ENCODE measurements around the gene SNX13. TPM values are rescaled to one million over a fixed set of nuclear protein-coding genes. Genes with fewer than 3 reads are reported as not detected.

Gene SNX13
- polyA plus RNA-seq, 1 of the 3 experiments (the other 2 are of a cell fraction) = 13.0 TPM

GRCh38 chr7:17844022-17844421 lies 96.3 kb downstream of the SNX13 start:
- Histone ChIP-seq H3K9me2 (no peaks in the 10 kb centered on the region), H3K27me3 (ENCODE audit: insufficient read depth) (no peaks in the 10 kb centered on the region), H3K4me2 (no peak overlapping the region), H3K9me3 (peaks cover 14% of the 10 kb centered on the region; the same call in 1 of the 2 replicates), H3K4me3 (ENCODE audit: low read depth in 2 of 2, low read length in 1 of 2) (no peak overlapping the region), H3K4me1 (ENCODE audit: control insufficient read depth in 1 of 2, insufficient read depth in 2 of 2, low read depth in 1 of 2, low read length in 1 of 2) (no peaks in the 10 kb centered on the region), H3K27ac (ENCODE audit: low read depth in 2 of 2, low read length in 1 of 2) (no peak overlapping the region), H3F3A (replicated peaks; ENCODE audit: insufficient read depth) (peaks cover 10% of the 10 kb centered on the region), H3K9ac (no peak overlapping the region), H3K36me3 (replicated peaks in 1 of 2; ENCODE audit: control insufficient read depth in 1 of 2, insufficient read depth in 2 of 2, low read length in 1 of 2) (peaks cover 27 to 52% of the 10 kb centered on the region in 2 experiments), H4K20me1 (ENCODE audit: insufficient read depth) (no peaks in the 10 kb centered on the region), H3K79me2 (ENCODE audit: insufficient read depth) (no peaks in the 10 kb centered on the region), H2AFZ (ENCODE audit: low read depth) (no peak overlapping the region)
- no peak for DNase-seq
- ChIA-PET CTCF (interaction anchor here (1.5 kb wide), 1 partner anchor 17 kb away, joined by 3 read pairs; no protein-coding TSS in a partner anchor), POLR2A (no interaction called here)
- 82% methylated on average over 4 of the region's 4 CpGs for WGBS (ENCODE audit: low lambda C conversion rate)
- TF ChIP-seq MEF2A (IDR thresholded peaks at IDR 0.05; ENCODE audit: borderline replicate concordance, low read depth) (no peak), MXI1 (IDR thresholded peaks at IDR 0.05; ENCODE audit: low read depth, low read length) (no peak), TEAD4 (IDR thresholded peaks at IDR 0.05; ENCODE audit: borderline replicate concordance, insufficient read depth) (no peak), EZH2phosphoT487 (IDR thresholded peaks at IDR 0.05; ENCODE audit: borderline replicate concordance, low read depth) (no peak), JUND (IDR thresholded peaks at IDR 0.05) (no peak), EP300 (IDR thresholded peaks at IDR 0.05; ENCODE audit: borderline replicate concordance in 1 of 2, low read depth in 1 of 2, low read length in 1 of 2) (no peak), GATA2 (CRISPR knock-in tag; IDR thresholded peaks at IDR 0.05) (no peak), USF2 (IDR thresholded peaks at IDR 0.05; ENCODE audit: borderline replicate concordance, low read depth, low read length) (no peak), TCF12 (IDR thresholded peaks at IDR 0.05) (no peak), SMC3 (IDR thresholded peaks at IDR 0.05; ENCODE audit: low read depth, low read length) (no peak), FOXM1 (IDR thresholded peaks at IDR 0.05; ENCODE audit: low read depth) (no peak), POLR2AphosphoS5 (IDR thresholded peaks at IDR 0.05; ENCODE audit: low read depth, low read length) (no peak), FOXJ3 (CRISPR knock-in tag; IDR thresholded peaks at IDR 0.05) (no peak)

GRCh38 chr7:17843041-17843440 lies 97.3 kb downstream of the SNX13 start:
- H3K27me3 ChIP-seq (ENCODE audit: insufficient read depth) = no peaks in the 10 kb centered on the region
- H3K27ac ChIP-seq (ENCODE audit: low read depth in 2 of 2, low read length in 1 of 2) = no peak overlapping the region
- H3K9me2 ChIP-seq = no peaks in the 10 kb centered on the region
- ChIA-PET CTCF (no interaction called here), POLR2A (no interaction called here)
- H3K9me3 ChIP-seq = peaks cover 14% of the 10 kb centered on the region; the same call in 1 of the 2 replicates
- no peaks in the 10 kb centered on the region for H3K79me2 ChIP-seq (ENCODE audit: insufficient read depth)
- H3F3A ChIP-seq (replicated peaks; ENCODE audit: insufficient read depth) = peaks cover 10% of the 10 kb centered on the region
- H3K4me2 ChIP-seq = no peak overlapping the region
- H4K20me1 ChIP-seq (ENCODE audit: insufficient read depth) = no peaks in the 10 kb centered on the region
- no peak for TF ChIP-seq MEF2A (IDR thresholded peaks at IDR 0.05; ENCODE audit: borderline replicate concordance, low read depth)
- no peaks in the 10 kb centered on the region for H3K4me1 ChIP-seq (ENCODE audit: control insufficient read depth in 1 of 2, insufficient read depth in 2 of 2, low read depth in 1 of 2, low read length in 1 of 2)
- no peak overlapping the region for H3K9ac ChIP-seq
- peaks cover 33 to 60% of the 10 kb centered on the region in 2 experiments for H3K36me3 ChIP-seq (replicated peaks in 1 of 2; ENCODE audit: control insufficient read depth in 1 of 2, insufficient read depth in 2 of 2, low read length in 1 of 2)
- no peak overlapping the region for H2AFZ ChIP-seq (ENCODE audit: low read depth)
- no peak overlapping the region for H3K4me3 ChIP-seq (ENCODE audit: low read depth in 2 of 2, low read length in 1 of 2)
- no peak for DNase-seq
